ENCODE data around the gene SRF.

- no peak for TF ChIP-seq FOXP2 (optimal IDR thresholded peaks at IDR 0.05; ENCODE audit: borderline replicate concordance, extremely low read depth, extremely low read length, insufficient read depth)
- TF ChIP-seq TAF1 (IDR thresholded peaks at IDR 0.05; ENCODE audit: borderline replicate concordance, insufficient read depth, low read length), result no peak
- TF ChIP-seq SIN3A (IDR thresholded peaks at IDR 0.05; ENCODE audit: borderline replicate concordance, insufficient read depth, low read length), result no peak
- no peak for TF ChIP-seq POLR2AphosphoS5 (IDR thresholded peaks at IDR 0.05; ENCODE audit: low read depth, low read length)
These were observed 40.9 kb downstream of the SRF start for GRCh38 chr6:43211955-43212354.
